ENCODE data around the gene BDKRB1. TPM values are rescaled to one million over a fixed set of nuclear protein-coding genes. Genes with fewer than 3 reads are reported as not detected.

BDKRB1 gene
- total RNA-seq, 1 donor from 2014 or later: not detected

- no peak for DNase-seq
- no peak overlapping the region for H3K4me3 Mint-ChIP-seq
- intact Hi-C loops (cut with micrococcal nuclease): no loop called here
- no peak overlapping the region for H3K27ac Mint-ChIP-seq
- no peaks in the 10 kb centered on the region for H3K27me3 Mint-ChIP-seq
- H3K4me1 Mint-ChIP-seq: no peaks in the 10 kb centered on the region
- H3K9me3 Mint-ChIP-seq: no peaks in the 10 kb centered on the region
- H3K36me3 Mint-ChIP-seq (ENCODE audit: low read depth): no peaks in the 10 kb centered on the region
Observed at GRCh38 chr14:96224480-96225096, 31.4 kb upstream of the BDKRB1 start.

GRCh38 chr14:96225213-96225612, 30.8 kb upstream of the BDKRB1 start:
- Mint-ChIP-seq H3K4me3 (no peak overlapping the region), H3K27me3 (no peaks in the 10 kb centered on the region), H3K9me3 (no peaks in the 10 kb centered on the region), H3K27ac (no peak overlapping the region), H3K4me1 (no peaks in the 10 kb centered on the region), H3K36me3 (ENCODE audit: low read depth) (no peaks in the 10 kb centered on the region)
- intact Hi-C loops (cut with micrococcal nuclease): no loop called here
- DNase-seq: no peak

GRCh38 chr14:96225745-96226151, 30.3 kb upstream of the BDKRB1 start:
- intact Hi-C loops (cut with micrococcal nuclease): no loop called here
- Mint-ChIP-seq H3K27ac (no peak overlapping the region), H3K4me1 (no peaks in the 10 kb centered on the region), H3K27me3 (no peaks in the 10 kb centered on the region), H3K9me3 (no peaks in the 10 kb centered on the region), H3K36me3 (ENCODE audit: low read depth) (no peaks in the 10 kb centered on the region), H3K4me3 (no peak overlapping the region)
- no peak for DNase-seq

- no peak overlapping the region for H3K27ac Mint-ChIP-seq
- H3K9me3 Mint-ChIP-seq: no peaks in the 10 kb centered on the region
- H3K4me1 Mint-ChIP-seq: no peaks in the 10 kb centered on the region
- no peak for DNase-seq
- no peak overlapping the region for H3K4me3 Mint-ChIP-seq
- intact Hi-C loops (cut with micrococcal nuclease): no loop called here
- no peaks in the 10 kb centered on the region for H3K36me3 Mint-ChIP-seq (ENCODE audit: low read depth)
- H3K27me3 Mint-ChIP-seq: no peaks in the 10 kb centered on the region
Observed at GRCh38 chr14:96227428-96227827, 28.6 kb upstream of the BDKRB1 start.

GRCh38 chr14:96229315-96229714, 26.7 kb upstream of the BDKRB1 start:
- intact Hi-C loops (cut with micrococcal nuclease): no loop called here
- Mint-ChIP-seq H3K27me3 (no peaks in the 10 kb centered on the region), H3K4me1 (no peaks in the 10 kb centered on the region), H3K4me3 (no peak overlapping the region), H3K27ac (no peak overlapping the region), H3K36me3 (ENCODE audit: low read depth) (no peaks in the 10 kb centered on the region), H3K9me3 (no peaks in the 10 kb centered on the region)
- DNase-seq: no peak

GRCh38 chr14:96231056-96231455, 25.0 kb upstream of the BDKRB1 start:
- Mint-ChIP-seq H3K9me3 (no peaks in the 10 kb centered on the region), H3K4me3 (no peak overlapping the region), H3K27ac (no peak overlapping the region), H3K27me3 (no peaks in the 10 kb centered on the region), H3K36me3 (ENCODE audit: low read depth) (no peaks in the 10 kb centered on the region), H3K4me1 (no peaks in the 10 kb centered on the region)
- DNase-seq: no peak
- intact Hi-C loops (cut with micrococcal nuclease): no loop called here

- Mint-ChIP-seq H3K4me1 (no peaks in the 10 kb centered on the region), H3K27me3 (no peaks in the 10 kb centered on the region), H3K27ac (no peak overlapping the region), H3K9me3 (no peaks in the 10 kb centered on the region), H3K36me3 (ENCODE audit: low read depth) (no peaks in the 10 kb centered on the region), H3K4me3 (no peak overlapping the region)
- DNase-seq: no peak
- intact Hi-C loops (cut with micrococcal nuclease): no loop called here
Observed at GRCh38 chr14:96231526-96232130, 24.4 kb upstream of the BDKRB1 start.

- no peaks in the 10 kb centered on the region for H3K36me3 Mint-ChIP-seq (ENCODE audit: low read depth)
- no peak overlapping the region for H3K4me3 Mint-ChIP-seq
- no peak overlapping the region for H3K27ac Mint-ChIP-seq
- no peaks in the 10 kb centered on the region for H3K27me3 Mint-ChIP-seq
- H3K4me1 Mint-ChIP-seq: no peaks in the 10 kb centered on the region
- no peak for DNase-seq
- H3K9me3 Mint-ChIP-seq: no peaks in the 10 kb centered on the region
- intact Hi-C loops (cut with micrococcal nuclease): no loop called here
Observed at GRCh38 chr14:96232506-96232905, 23.5 kb upstream of the BDKRB1 start.

GRCh38 chr14:96233661-96234060, 22.3 kb upstream of the BDKRB1 start:
- intact Hi-C loops (cut with micrococcal nuclease): no loop called here
- Mint-ChIP-seq H3K27ac (no peak overlapping the region), H3K4me3 (no peak overlapping the region), H3K4me1 (no peaks in the 10 kb centered on the region), H3K9me3 (no peaks in the 10 kb centered on the region), H3K27me3 (no peaks in the 10 kb centered on the region), H3K36me3 (ENCODE audit: low read depth) (no peaks in the 10 kb centered on the region)
- DNase-seq: no peak

GRCh38 chr14:96235426-96235825, 20.6 kb upstream of the BDKRB1 start:
- H3K4me1 Mint-ChIP-seq: no peaks in the 10 kb centered on the region
- no peak for DNase-seq
- H3K9me3 Mint-ChIP-seq: no peaks in the 10 kb centered on the region
- H3K36me3 Mint-ChIP-seq (ENCODE audit: low read depth): no peaks in the 10 kb centered on the region
- H3K27me3 Mint-ChIP-seq: no peaks in the 10 kb centered on the region
- H3K27ac Mint-ChIP-seq: no peak overlapping the region
- no peak overlapping the region for H3K4me3 Mint-ChIP-seq
- intact Hi-C loops (cut with micrococcal nuclease): no loop called here

- Mint-ChIP-seq H3K36me3 (ENCODE audit: low read depth) (no peaks in the 10 kb centered on the region), H3K4me3 (no peak overlapping the region), H3K27me3 (no peaks in the 10 kb centered on the region), H3K4me1 (no peaks in the 10 kb centered on the region), H3K9me3 (no peaks in the 10 kb centered on the region), H3K27ac (no peak overlapping the region)
- intact Hi-C loops (cut with micrococcal nuclease): no loop called here
- no peak for DNase-seq
Observed at GRCh38 chr14:96237641-96238040, 18.4 kb upstream of the BDKRB1 start.

GRCh38 chr14:96238676-96239265, 17.2 kb upstream of the BDKRB1 start:
- Mint-ChIP-seq H3K27ac (no peak overlapping the region), H3K36me3 (ENCODE audit: low read depth) (no peaks in the 10 kb centered on the region)

GRCh38 chr14:96239711-96240141, 16.3 kb upstream of the BDKRB1 start:
- no peak for DNase-seq
- H3K9me3 Mint-ChIP-seq: no peaks in the 10 kb centered on the region
- intact Hi-C loops (cut with micrococcal nuclease): no loop called here
- H3K4me3 Mint-ChIP-seq: no peak overlapping the region
- no peaks in the 10 kb centered on the region for H3K4me1 Mint-ChIP-seq
- H3K36me3 Mint-ChIP-seq (ENCODE audit: low read depth): no peaks in the 10 kb centered on the region
- no peak overlapping the region for H3K27ac Mint-ChIP-seq
- H3K27me3 Mint-ChIP-seq: no peaks in the 10 kb centered on the region

More at GRCh38 chr14:96238676-96239265, 17.2 kb upstream of the BDKRB1 start:
- intact Hi-C loops (cut with micrococcal nuclease): no loop called here
- no peaks in the 10 kb centered on the region for H3K4me1 Mint-ChIP-seq
- no peaks in the 10 kb centered on the region for H3K27me3 Mint-ChIP-seq
- no peak overlapping the region for H3K4me3 Mint-ChIP-seq
- no peak for DNase-seq
- H3K9me3 Mint-ChIP-seq: no peaks in the 10 kb centered on the region

GRCh38 chr14:96240641-96241040, 15.4 kb upstream of the BDKRB1 start:
- H3K4me1 Mint-ChIP-seq: no peaks in the 10 kb centered on the region
- no peak for DNase-seq
- intact Hi-C loops (cut with micrococcal nuclease): no loop called here
- no peaks in the 10 kb centered on the region for H3K27me3 Mint-ChIP-seq
- H3K27ac Mint-ChIP-seq: no peak overlapping the region
- H3K4me3 Mint-ChIP-seq: no peak overlapping the region
- H3K36me3 Mint-ChIP-seq (ENCODE audit: low read depth): no peaks in the 10 kb centered on the region
- no peaks in the 10 kb centered on the region for H3K9me3 Mint-ChIP-seq

GRCh38 chr14:96242126-96242525, 13.9 kb upstream of the BDKRB1 start:
- H3K4me1 Mint-ChIP-seq: no peaks in the 10 kb centered on the region
- H3K27me3 Mint-ChIP-seq: no peaks in the 10 kb centered on the region
- no peak for DNase-seq
- H3K4me3 Mint-ChIP-seq: no peak overlapping the region
- no peak overlapping the region for H3K27ac Mint-ChIP-seq
- no peaks in the 10 kb centered on the region for H3K36me3 Mint-ChIP-seq (ENCODE audit: low read depth)
- no peaks in the 10 kb centered on the region for H3K9me3 Mint-ChIP-seq
- intact Hi-C loops (cut with micrococcal nuclease): no loop called here
